MM.1S (cell line): Measurements from ENCODE around the gene UBQLNL.

ENCODE experiments used
- DNase-seq: peaks from one replicate; pipeline ENCODE4 v3.0.0-alpha.2; 2015
- H2AFZ ChIP-seq: fragments of 300-600 bp; sonication (generic); 2 replicates; pipeline ENCODE4 v1.6.0; 2016; ENCODE audit warnings: antibody characterized with exemption, low read length
- H3F3A ChIP-seq: fragments of 300-600 bp; sonication (generic); 2 replicates; pipeline ENCODE4 v1.6.1; 2016; ENCODE audit warnings: mild to moderate bottlenecking, antibody characterized with exemption, low read length, moderate library complexity, mixed read lengths; ENCODE audit not compliant: insufficient read depth
- H3K27ac ChIP-seq: fragments of 300-600 bp; sonication (generic); 2 replicates; pipeline ENCODE4 v1.5.1; 2016; ENCODE audit warnings: mild to moderate bottlenecking, low read length
- H3K27me3 ChIP-seq: fragments of 300-600 bp; sonication (generic); replicated peaks from 2 replicates; pipeline ENCODE4 v1.6.0; 2016; ENCODE audit warnings: low read length; ENCODE audit not compliant: insufficient read depth
- H3K36me3 ChIP-seq: fragments of 300-600 bp; sonication (generic); replicated peaks from 2 replicates; pipeline ENCODE4 v1.6.1; 2016; ENCODE audit warnings: mild to moderate bottlenecking, low read length, mixed read lengths; ENCODE audit not compliant: insufficient read depth
- H3K4me1 ChIP-seq: fragments of 300-600 bp; sonication (generic); 2 replicates; pipeline ENCODE4 v1.6.1; 2016; ENCODE audit warnings: low read length, mixed read lengths
- H3K4me2 ChIP-seq: fragments of 300-600 bp; sonication (generic); 2 replicates; pipeline ENCODE4 v1.6.0; 2016; ENCODE audit warnings: low read depth, low read length
- H3K4me3 ChIP-seq: fragments of 300-600 bp; sonication (generic); 2 replicates; pipeline ENCODE4 v1.5.1; 2016; ENCODE audit warnings: low read length, mixed read lengths
- H3K79me2 ChIP-seq: fragments of 300-600 bp; sonication (generic); 2 replicates; pipeline ENCODE4 v1.6.1; 2016; ENCODE audit warnings: mixed run types, low read length, mixed read lengths
- H3K9ac ChIP-seq: fragments of 300-600 bp; sonication (generic); 2 replicates; pipeline ENCODE4 v1.6.1; 2016; ENCODE audit warnings: low read length, mixed read lengths
- H3K9me2 ChIP-seq: fragments of 300-600 bp; sonication (generic); replicated peaks from 2 replicates; pipeline ENCODE4 v1.6.1; 2016; ENCODE audit warnings: mild to moderate bottlenecking, low read length, mixed read lengths; ENCODE audit not compliant: insufficient read depth
- H3K9me3 ChIP-seq: fragments of 300-600 bp; sonication (generic); replicated peaks from 2 replicates; pipeline ENCODE4 v1.6.1; 2016; ENCODE audit warnings: mild to moderate bottlenecking, low read length, mixed read lengths; ENCODE audit not compliant: insufficient read depth
- H4K20me1 ChIP-seq: fragments of 300-600 bp; sonication (generic); 2 replicates; pipeline ENCODE4 v1.6.1; 2016; ENCODE audit warnings: mild to moderate bottlenecking, low read length, moderate library complexity, mixed read lengths; ENCODE audit not compliant: insufficient read depth
- CTCF ChIP-seq: fragments of 300-600 bp; sonication (generic); IDR thresholded peaks from 2 replicates; pipeline ENCODE4 v1.5.1; 2016; ENCODE audit warnings: antibody characterized with exemption, low read length, mixed read lengths
- EZH2 ChIP-seq: fragments of 300-600 bp; sonication (generic); optimal IDR thresholded peaks from 2 replicates; pipeline ENCODE3; 2017; ENCODE audit warnings: low read depth, mild to moderate bottlenecking, antibody characterized with exemption, low read length, mixed read lengths
- EZH2phosphoT487 ChIP-seq: fragments of 300-600 bp; sonication (generic); IDR thresholded peaks from 2 replicates; pipeline ENCODE4 v1.6.1; 2018; ENCODE audit warnings: antibody characterized with exemption, low read length

Gene UBQLNL

GRCh38 chr11:5548440-5548839 is 31.9 kb upstream of the UBQLNL start, which contains the start of gene OR52H1:
OR52H1 (minus strand) TSS chr11:5548540; CDS start chr11:5545505, 3,035 bp downstream.
- no peak for TF ChIP-seq EZH2phosphoT487
- no peak for TF ChIP-seq CTCF
- TF ChIP-seq EZH2, result no peak
- Histone ChIP-seq H2AFZ (no peak within 1 kb of the TSS), H3K9me2 (no peaks in the 10 kb centered on the region), H3K27me3 (no peaks in the 10 kb centered on the region), H3K4me2 (no peak within 1 kb of the TSS), H3F3A (no peaks in the 10 kb centered on the region), H3K9ac (no peak within 1 kb of the TSS), H3K9me3 (no peaks in the 10 kb centered on the region), H3K27ac (no peak within 1 kb of the TSS), H3K4me3 (no peak within 1 kb of the TSS), H3K4me1 (peaks cover 12% of the 10 kb centered on the region), H3K79me2 (no peaks in the 10 kb centered on the region), H3K36me3 (no peaks in the 10 kb centered on the region), H4K20me1 (no peaks in the 10 kb centered on the region)
- no peak for DNase-seq

GRCh38 chr11:5547982-5548381 is 31.5 kb upstream of the UBQLNL start:
- no peaks in the 10 kb centered on the region for H4K20me1 ChIP-seq
- H3K4me3 ChIP-seq, result no peak overlapping the region
- H3K27me3 ChIP-seq, result no peaks in the 10 kb centered on the region
- no peak overlapping the region for H2AFZ ChIP-seq
- H3K9me3 ChIP-seq, result no peaks in the 10 kb centered on the region
- H3K79me2 ChIP-seq, result no peaks in the 10 kb centered on the region
- H3K4me2 ChIP-seq, result no peak overlapping the region
- H3K27ac ChIP-seq, result no peak overlapping the region
- peaks cover 8% of the 10 kb centered on the region; the same call in 1 of the 2 replicates for H3K4me1 ChIP-seq
- no peaks in the 10 kb centered on the region for H3F3A ChIP-seq
- no peaks in the 10 kb centered on the region for H3K36me3 ChIP-seq
- DNase-seq, result peak; percentile 32
- no peak overlapping the region for H3K9ac ChIP-seq
- TF ChIP-seq CTCF, result no peak
- no peak for TF ChIP-seq EZH2phosphoT487
- TF ChIP-seq EZH2, result no peak
- no peaks in the 10 kb centered on the region for H3K9me2 ChIP-seq

- Histone ChIP-seq H3K27ac (no peak overlapping the region), H3K9me3 (no peaks in the 10 kb centered on the region), H3K4me3 (no peak overlapping the region), H3K36me3 (no peaks in the 10 kb centered on the region), H3K4me2 (no peak overlapping the region), H2AFZ (no peak overlapping the region), H3K9ac (no peak overlapping the region), H3F3A (no peaks in the 10 kb centered on the region), H4K20me1 (no peaks in the 10 kb centered on the region), H3K79me2 (no peaks in the 10 kb centered on the region), H3K27me3 (no peaks in the 10 kb centered on the region), H3K9me2 (no peaks in the 10 kb centered on the region), H3K4me1 (peaks cover 8% of the 10 kb centered on the region; the same call in 1 of the 2 replicates)
- no peak for DNase-seq
- TF ChIP-seq EZH2phosphoT487 (no peak), CTCF (no peak)
Observed at GRCh38 chr11:5546457-5546856, 30.0 kb upstream of the UBQLNL start.
